Astrocyte (in vitro differentiated cells and primary cell): ENCODE data around the gene CPNE2. TPM values are rescaled to one million over a fixed set of nuclear protein-coding genes. Genes with fewer than 3 reads are reported as not detected.

Experiments used
- DNase-seq: peaks from one replicate; pipeline ENCODE4 v3.0.0-alpha.2; 2010; ENCODE audit warnings: low read depth
- FAIRE-seq: peaks from 2 replicates; lab custom pipeline; 2011; peaks lifted over from hg19 to GRCh38; lab: Jason Lieb, UNC
- H2AFZ ChIP-seq: 2 replicates; pipeline ENCODE4 v1.6.0; 2012; ENCODE audit warnings: low read depth, low read length, inconsistent platforms
- H3K27ac ChIP-seq: 2 replicates; pipeline ENCODE4 v1.5.1; 2011; ENCODE audit warnings: low read depth, low read length, inconsistent platforms
- H3K27me3 ChIP-seq: 2 replicates; pipeline ENCODE4 v1.6.0; 2011; ENCODE audit warnings: low read length, inconsistent platforms; ENCODE audit not compliant: insufficient read depth
- H3K36me3 ChIP-seq: 2 replicates; pipeline ENCODE4 v1.5.1; 2011; ENCODE audit warnings: low read length, inconsistent platforms; ENCODE audit not compliant: insufficient read depth
- H3K4me1 ChIP-seq: 2 replicates; pipeline ENCODE4 v1.5.1; 2011; ENCODE audit warnings: low read length, inconsistent platforms; ENCODE audit not compliant: insufficient read depth
- H3K4me2 ChIP-seq: 2 replicates; pipeline ENCODE4 v1.6.0; 2012; ENCODE audit warnings: low read length, inconsistent platforms
- H3K4me3 ChIP-seq: 2 replicates; pipeline ENCODE4 v1.5.1; 2011; ENCODE audit warnings: low read depth, mild to moderate bottlenecking, low read length, inconsistent platforms; ENCODE audit not compliant: insufficient read depth
- H3K79me2 ChIP-seq: 2 replicates; pipeline ENCODE4 v1.6.0; 2012; ENCODE audit warnings: mild to moderate bottlenecking, low read length, inconsistent platforms; ENCODE audit not compliant: insufficient read depth
- H3K9ac ChIP-seq: 2 replicates; pipeline ENCODE4 v1.6.0; 2012; ENCODE audit warnings: mild to moderate bottlenecking, low read length, inconsistent platforms
- H3K9me3 ChIP-seq: 2 replicates; pipeline ENCODE4 v1.5.1; 2012; ENCODE audit warnings: low read depth, mild to moderate bottlenecking, low read length, inconsistent platforms; ENCODE audit not compliant: insufficient read depth
- H4K20me1 ChIP-seq: 2 replicates; pipeline ENCODE4 v1.6.0; 2012; ENCODE audit warnings: low read length, inconsistent platforms; ENCODE audit not compliant: insufficient read depth
- H3K27ac Mint-ChIP-seq: one replicate; pipeline ENCODE4 v1.8.0; 2021; ENCODE audit warnings: mild to moderate bottlenecking, mixed read lengths; ENCODE audit not compliant: unreplicated experiment
- H3K27me3 Mint-ChIP-seq: one replicate; pipeline ENCODE4 v1.8.0; 2021; ENCODE audit warnings: low read depth, mixed read lengths; ENCODE audit not compliant: unreplicated experiment
- H3K36me3 Mint-ChIP-seq: one replicate; pipeline ENCODE4 v1.8.0; 2021; ENCODE audit warnings: low read depth, mixed read lengths; ENCODE audit not compliant: unreplicated experiment
- H3K4me1 Mint-ChIP-seq: one replicate; pipeline ENCODE4 v1.8.0; 2021; ENCODE audit warnings: low read depth, mixed read lengths; ENCODE audit not compliant: unreplicated experiment
- H3K4me3 Mint-ChIP-seq: one replicate; pipeline ENCODE4 v1.8.0; 2021; ENCODE audit warnings: mild to moderate bottlenecking, moderate library complexity, mixed read lengths; ENCODE audit not compliant: unreplicated experiment
- H3K9me3 Mint-ChIP-seq: one replicate; pipeline ENCODE4 v1.8.0; 2021; ENCODE audit warnings: mild to moderate bottlenecking, mixed read lengths; ENCODE audit not compliant: unreplicated experiment
- EZH2 ChIP-seq: IDR thresholded peaks from 2 replicates; pipeline ENCODE4 v1.6.1; 2012; ENCODE audit warnings: mild to moderate bottlenecking, low read length, inconsistent platforms; ENCODE audit not compliant: insufficient read depth
- total RNA-seq: library from RNA; stranded (reverse); gene quantifications from 2 replicates; pipeline ENCODE4 v1.2.1, GENCODE V29; 2021
- TF ChIP-seq, protein P1 (sequence below): IDR thresholded peaks from 2 replicates; pipeline ENCODE4 v1.5.1; 2011; ENCODE audit warnings: low read depth, mild to moderate bottlenecking, inconsistent platforms, low read length, moderate library complexity; ENCODE audit not compliant: insufficient read depth

Gene CPNE2
- total RNA-seq, 1 donor from 2014 or later, result 19.3 TPM

DNA sequence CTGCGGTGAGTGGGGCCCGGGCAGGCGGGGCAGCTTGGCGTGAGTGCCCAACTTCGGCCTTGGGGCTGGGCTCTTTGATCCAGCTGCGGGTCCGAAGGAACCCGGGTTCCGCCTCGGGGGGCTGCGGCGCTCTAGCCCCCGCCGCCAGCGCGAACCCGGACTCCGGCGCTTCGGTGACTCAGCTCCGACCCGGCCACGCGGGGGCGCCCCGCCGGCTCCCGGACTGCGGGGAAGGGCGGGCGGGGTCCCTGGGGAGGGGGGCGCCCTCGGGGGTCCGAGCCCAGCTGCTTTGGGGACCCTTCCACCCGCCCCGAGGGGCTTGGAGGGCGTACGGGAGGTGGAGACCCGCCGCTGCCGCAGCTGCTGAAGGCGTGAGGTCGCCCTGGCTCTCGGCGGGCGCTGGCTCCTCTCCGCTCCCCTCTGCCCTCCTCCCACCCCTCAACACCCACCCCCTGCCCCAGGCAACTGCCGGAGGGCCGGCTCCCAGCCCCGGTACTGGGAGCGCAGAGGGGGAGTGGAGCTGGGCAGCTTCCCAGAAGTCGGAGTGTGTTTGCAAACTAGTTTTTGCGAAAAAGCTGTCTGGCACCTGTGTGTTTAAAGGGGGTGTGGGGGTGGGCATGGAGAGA lies 516 bp downstream of the CPNE2 start:
- Histone ChIP-seq H3K9ac (peak overlapping the region; percentile 79), H3K36me3 (no peaks in the 10 kb centered on the region), H3K9me3 (no peaks in the 10 kb centered on the region), H3K4me3 (peak overlapping the region; percentile 62), H3K4me1 (peaks cover 17% of the 10 kb centered on the region), H2AFZ (peak overlapping the region; percentile 53), H3K79me2 (peaks cover 12% of the 10 kb centered on the region), H4K20me1 (peaks cover 26% of the 10 kb centered on the region), H3K27ac (peak overlapping the region; percentile 49), H3K27me3 (no peaks in the 10 kb centered on the region), H3K4me2 (peak overlapping the region; percentile 86)
- Mint-ChIP-seq H3K36me3 (peaks cover 2% of the 10 kb centered on the region), H3K4me1 (peaks cover 4% of the 10 kb centered on the region), H3K9me3 (no peaks in the 10 kb centered on the region), H3K27me3 (peaks cover 14% of the 10 kb centered on the region), H3K27ac (peak overlapping the region; percentile 72), H3K4me3 (peak overlapping the region; percentile 85)
- FAIRE-seq, result no peak
- no peak for DNase-seq
- TF ChIP-seq, protein P1, sequence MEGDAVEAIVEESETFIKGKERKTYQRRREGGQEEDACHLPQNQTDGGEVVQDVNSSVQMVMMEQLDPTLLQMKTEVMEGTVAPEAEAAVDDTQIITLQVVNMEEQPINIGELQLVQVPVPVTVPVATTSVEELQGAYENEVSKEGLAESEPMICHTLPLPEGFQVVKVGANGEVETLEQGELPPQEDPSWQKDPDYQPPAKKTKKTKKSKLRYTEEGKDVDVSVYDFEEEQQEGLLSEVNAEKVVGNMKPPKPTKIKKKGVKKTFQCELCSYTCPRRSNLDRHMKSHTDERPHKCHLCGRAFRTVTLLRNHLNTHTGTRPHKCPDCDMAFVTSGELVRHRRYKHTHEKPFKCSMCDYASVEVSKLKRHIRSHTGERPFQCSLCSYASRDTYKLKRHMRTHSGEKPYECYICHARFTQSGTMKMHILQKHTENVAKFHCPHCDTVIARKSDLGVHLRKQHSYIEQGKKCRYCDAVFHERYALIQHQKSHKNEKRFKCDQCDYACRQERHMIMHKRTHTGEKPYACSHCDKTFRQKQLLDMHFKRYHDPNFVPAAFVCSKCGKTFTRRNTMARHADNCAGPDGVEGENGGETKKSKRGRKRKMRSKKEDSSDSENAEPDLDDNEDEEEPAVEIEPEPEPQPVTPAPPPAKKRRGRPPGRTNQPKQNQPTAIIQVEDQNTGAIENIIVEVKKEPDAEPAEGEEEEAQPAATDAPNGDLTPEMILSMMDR, result no peak
- TF ChIP-seq EZH2, result no peak

DNA sequence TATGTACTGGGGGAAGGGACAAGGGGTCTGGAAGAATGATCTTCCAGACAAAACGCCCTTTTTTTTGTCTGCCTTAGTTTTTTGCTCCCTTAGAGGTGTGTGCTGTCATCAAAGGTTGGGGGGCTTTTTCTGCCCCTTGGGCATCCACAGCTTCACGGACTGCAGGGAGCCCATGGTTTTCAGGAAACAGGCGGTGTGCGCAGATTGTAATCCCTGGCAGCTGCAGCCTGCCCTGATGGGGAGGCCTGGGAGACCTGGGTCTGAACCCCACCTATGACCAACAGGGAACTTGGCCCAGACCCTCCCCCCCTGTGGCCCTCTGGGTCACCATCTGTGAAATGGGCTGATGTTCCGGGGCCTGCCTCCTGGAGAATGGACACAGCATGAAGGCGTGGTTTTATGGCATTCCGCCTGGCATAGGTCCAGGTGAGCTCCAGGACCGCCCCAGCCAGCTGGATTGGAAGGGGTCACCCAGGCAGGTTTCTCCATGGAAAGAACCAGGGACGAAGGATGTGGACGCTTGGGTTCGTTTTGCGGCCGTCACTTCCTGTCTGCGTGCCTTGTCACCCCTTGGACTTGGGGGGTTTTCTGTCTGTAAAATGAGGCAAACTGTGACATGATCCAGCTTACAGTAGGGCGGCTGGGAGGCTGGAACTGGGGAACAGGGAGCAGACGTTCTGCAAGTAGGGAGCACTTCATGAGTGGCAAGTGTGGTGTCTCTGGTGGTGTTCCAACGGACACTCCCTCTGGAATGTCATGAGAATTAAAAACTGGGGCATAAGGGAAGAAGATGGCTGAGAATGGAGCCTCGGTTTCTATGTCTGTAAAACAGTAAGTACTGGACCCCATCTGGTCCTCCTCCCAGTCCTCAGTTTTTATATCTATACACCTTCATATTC lies 1.5 kb downstream of the CPNE2 start:
- Mint-ChIP-seq H3K4me3 (peak overlapping the region; percentile 85), H3K36me3 (peaks cover 2% of the 10 kb centered on the region), H3K27ac (no peak overlapping the region), H3K9me3 (no peaks in the 10 kb centered on the region), H3K4me1 (peaks cover 4% of the 10 kb centered on the region), H3K27me3 (peaks cover 12% of the 10 kb centered on the region)
- no peaks in the 10 kb centered on the region for H3K27me3 ChIP-seq
- DNase-seq, result no peak
- peak overlapping the region; percentile 79 for H3K9ac ChIP-seq
- H3K36me3 ChIP-seq, result no peaks in the 10 kb centered on the region
- peaks cover 12% of the 10 kb centered on the region for H3K79me2 ChIP-seq
- peak overlapping the region; percentile 62 for H3K4me3 ChIP-seq
- no peak overlapping the region for H2AFZ ChIP-seq
- H3K4me1 ChIP-seq, result peaks cover 17% of the 10 kb centered on the region
- no peak for FAIRE-seq
- no peaks in the 10 kb centered on the region for H3K9me3 ChIP-seq
- H3K27ac ChIP-seq, result no peak overlapping the region
- peak overlapping the region; percentile 86 for H3K4me2 ChIP-seq
- TF ChIP-seq EZH2, result no peak
- TF ChIP-seq, protein P1, result no peak
- H4K20me1 ChIP-seq, result peaks cover 26% of the 10 kb centered on the region
